Measurements from ENCODE around the gene PVR.

Gene PVR

DNA sequence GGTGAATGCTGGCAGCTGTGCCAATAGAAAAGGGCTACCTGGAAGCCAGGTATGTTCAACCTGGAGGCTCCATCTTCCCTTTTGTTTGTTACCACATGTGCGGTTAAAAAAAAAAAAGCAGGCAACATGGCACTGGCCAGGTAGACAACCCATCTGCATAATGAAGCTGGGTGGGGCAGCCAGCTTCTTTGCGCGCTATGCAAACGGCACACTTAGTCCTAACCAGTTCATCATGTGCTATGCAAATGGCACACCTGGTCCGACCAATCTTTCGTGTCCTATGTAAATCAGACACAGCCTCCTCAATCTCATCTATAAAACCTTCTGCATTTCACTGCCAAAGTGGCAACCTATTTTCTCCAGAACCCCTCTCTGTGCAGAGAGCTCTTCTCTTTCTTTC, 41.6 kb upstream of the PVR start:
- TF ChIP-seq SP1 (IDR thresholded peaks at IDR 0.05), result no peak
- no peak for TF ChIP-seq ELF4 (IDR thresholded peaks at IDR 0.05)
- no peak for TF ChIP-seq FOXK2 (IDR thresholded peaks at IDR 0.05)
- TF ChIP-seq LEF1 (IDR thresholded peaks at IDR 0.05; ENCODE audit: borderline replicate concordance), result no peak
- no peak for TF ChIP-seq FOXM1 (IDR thresholded peaks at IDR 0.05; ENCODE audit: borderline replicate concordance)
- no peak for DNase-seq (ENCODE audit: extremely low spot score)
- ChIA-PET POLR2A (no interaction called here), CTCF (no interaction called here)

DNA sequence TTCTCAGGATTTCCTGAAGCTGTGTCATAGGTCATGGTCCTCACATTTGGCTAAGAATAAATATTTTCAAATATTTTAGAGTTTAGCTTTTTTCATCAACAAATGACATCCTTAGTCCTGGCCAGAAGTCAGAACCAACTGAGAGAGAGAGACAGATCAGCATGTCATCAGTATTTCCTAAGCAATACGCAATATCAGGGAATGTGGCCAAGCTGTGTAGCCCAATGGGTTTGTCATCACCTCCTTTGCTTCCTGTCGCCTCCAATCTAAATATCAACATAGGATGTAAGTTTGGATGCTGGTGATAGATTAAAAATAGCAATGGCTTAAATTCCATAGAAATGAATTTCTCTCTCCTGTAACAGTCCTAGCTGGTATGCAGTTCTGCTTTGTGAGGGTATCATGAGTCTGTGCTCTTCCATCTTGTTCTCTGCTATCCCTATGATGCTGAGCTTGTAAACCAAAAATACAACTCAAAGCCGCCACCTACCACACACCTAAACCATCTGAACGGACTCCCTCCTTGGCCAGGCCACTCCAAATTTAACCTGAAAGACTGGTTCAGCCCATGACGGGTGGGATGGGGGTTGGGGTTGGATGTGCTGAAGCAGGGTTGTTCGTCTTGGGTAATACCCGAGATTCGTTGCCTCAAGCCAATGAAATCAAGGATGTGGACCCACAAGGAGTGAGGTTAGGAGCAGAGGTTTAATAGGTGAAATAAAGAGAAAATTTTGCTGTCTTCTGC, 40.3 kb upstream of the PVR start:
- CTCF ChIA-PET, result interaction anchor here (1.9 kb wide), 1 partner anchor 15 kb away, joined by 4 read pairs; no protein-coding TSS in a partner anchor

DNA sequence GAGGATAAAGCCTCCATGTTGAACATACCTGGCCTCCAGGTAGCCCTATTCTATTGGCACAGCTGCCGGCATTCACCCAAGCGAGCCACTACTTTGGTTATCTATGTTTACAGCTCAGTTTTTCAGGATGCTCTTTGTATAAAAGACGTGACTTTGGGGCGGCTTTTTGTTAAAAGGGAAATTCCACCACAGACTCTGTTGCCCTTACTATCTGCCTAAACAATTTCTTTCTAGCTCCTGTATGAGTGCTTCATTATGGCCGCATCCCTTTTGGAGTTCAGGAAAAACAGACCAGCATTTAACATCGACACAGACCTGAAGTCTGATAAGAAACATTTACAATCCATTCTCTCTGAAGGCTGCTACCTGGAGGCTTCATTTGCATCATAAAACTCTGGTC, 39.5 kb upstream of the PVR start:
- DNase-seq (ENCODE audit: extremely low spot score), result no peak
- no peak for TF ChIP-seq BHLHE40 (IDR thresholded peaks at IDR 0.05; ENCODE audit: borderline replicate concordance)
- TF ChIP-seq, protein P1, sequence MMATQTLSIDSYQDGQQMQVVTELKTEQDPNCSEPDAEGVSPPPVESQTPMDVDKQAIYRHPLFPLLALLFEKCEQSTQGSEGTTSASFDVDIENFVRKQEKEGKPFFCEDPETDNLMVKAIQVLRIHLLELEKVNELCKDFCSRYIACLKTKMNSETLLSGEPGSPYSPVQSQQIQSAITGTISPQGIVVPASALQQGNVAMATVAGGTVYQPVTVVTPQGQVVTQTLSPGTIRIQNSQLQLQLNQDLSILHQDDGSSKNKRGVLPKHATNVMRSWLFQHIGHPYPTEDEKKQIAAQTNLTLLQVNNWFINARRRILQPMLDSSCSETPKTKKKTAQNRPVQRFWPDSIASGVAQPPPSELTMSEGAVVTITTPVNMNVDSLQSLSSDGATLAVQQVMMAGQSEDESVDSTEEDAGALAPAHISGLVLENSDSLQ (IDR thresholded peaks at IDR 0.05), result no peak
- no peak for TF ChIP-seq FOXM1 (IDR thresholded peaks at IDR 0.05; ENCODE audit: borderline replicate concordance)
- TF ChIP-seq SP1 (IDR thresholded peaks at IDR 0.05), result no peak
- no peak for TF ChIP-seq ELF4 (IDR thresholded peaks at IDR 0.05)
- no peak for TF ChIP-seq ZNF384 (IDR thresholded peaks at IDR 0.05)
- no peak for TF ChIP-seq LEF1 (IDR thresholded peaks at IDR 0.05; ENCODE audit: borderline replicate concordance)
- TF ChIP-seq HDGF (IDR thresholded peaks at IDR 0.05; ENCODE audit: borderline replicate concordance), result no peak
- no peak for TF ChIP-seq CTBP1 (IDR thresholded peaks at IDR 0.05; ENCODE audit: borderline replicate concordance)
- TF ChIP-seq ARNT (IDR thresholded peaks at IDR 0.05), result no peak
- TF ChIP-seq SUZ12 (IDR thresholded peaks at IDR 0.05), result no peak
- TF ChIP-seq NFRKB (IDR thresholded peaks at IDR 0.05), result no peak
- POLR2A ChIA-PET, result no interaction called here
- CTCF ChIA-PET, result interaction anchor here (1.9 kb wide), 1 partner anchor 16 kb away, joined by 4 read pairs; no protein-coding TSS in a partner anchor

More for the DNA sequence above, 40.3 kb upstream of the PVR start:
- POLR2A ChIA-PET, result no interaction called here
- TF ChIP-seq FOXK2 (IDR thresholded peaks at IDR 0.05), result no peak
- TF ChIP-seq FOXA1 (IDR thresholded peaks at IDR 0.05), result no peak
- TF ChIP-seq L3MBTL2 (conservative IDR thresholded peaks at IDR 0.05), result no peak
- TF ChIP-seq ELF4 (IDR thresholded peaks at IDR 0.05), result no peak
- TF ChIP-seq FOXM1 (IDR thresholded peaks at IDR 0.05; ENCODE audit: borderline replicate concordance), result no peak
- no peak for TF ChIP-seq LEF1 (IDR thresholded peaks at IDR 0.05; ENCODE audit: borderline replicate concordance)
- TF ChIP-seq ZNF384 (IDR thresholded peaks at IDR 0.05), result no peak
- TF ChIP-seq NFRKB (IDR thresholded peaks at IDR 0.05), result no peak
- no peak for TF ChIP-seq ARNT (IDR thresholded peaks at IDR 0.05)
- no peak for TF ChIP-seq HDGF (IDR thresholded peaks at IDR 0.05; ENCODE audit: borderline replicate concordance)
- no peak for TF ChIP-seq TARDBP (IDR thresholded peaks at IDR 0.05)
- TF ChIP-seq SP1 (IDR thresholded peaks at IDR 0.05), result no peak
- no peak for DNase-seq (ENCODE audit: extremely low spot score)

DNA sequence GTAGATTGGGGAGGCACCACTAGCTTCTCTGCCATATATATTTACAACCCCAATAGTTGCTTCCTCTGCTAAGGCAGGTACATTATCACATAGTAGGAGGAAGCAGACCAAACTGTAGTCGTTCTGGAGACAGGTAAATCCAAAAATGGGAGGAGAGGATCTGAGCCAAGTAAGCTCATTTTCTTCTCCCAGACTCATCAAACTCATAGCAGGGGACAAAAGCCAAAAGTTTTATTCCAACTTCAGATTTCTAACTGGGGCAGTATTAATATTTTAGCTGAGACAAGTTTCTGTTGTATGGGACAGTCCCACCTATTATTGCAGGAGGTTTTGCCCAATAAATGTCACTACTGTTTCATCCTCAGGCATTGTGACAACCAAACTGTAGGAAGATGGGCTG, 38.2 kb upstream of the PVR start:
- ChIA-PET CTCF (no interaction called here), POLR2A (no interaction called here)
- no peak for DNase-seq (ENCODE audit: extremely low spot score)
- TF ChIP-seq ARNT (IDR thresholded peaks at IDR 0.05) (no peak), FOXK2 (IDR thresholded peaks at IDR 0.05) (no peak), LEF1 (IDR thresholded peaks at IDR 0.05; ENCODE audit: borderline replicate concordance) (no peak), FOXA1 (IDR thresholded peaks at IDR 0.05) (no peak), FOXM1 (IDR thresholded peaks at IDR 0.05; ENCODE audit: borderline replicate concordance) (no peak), SUZ12 (IDR thresholded peaks at IDR 0.05) (no peak), NFRKB (IDR thresholded peaks at IDR 0.05) (no peak), ELF4 (IDR thresholded peaks at IDR 0.05) (no peak), HDGF (IDR thresholded peaks at IDR 0.05; ENCODE audit: borderline replicate concordance) (no peak), L3MBTL2 (conservative IDR thresholded peaks at IDR 0.05) (no peak), ZNF384 (IDR thresholded peaks at IDR 0.05) (no peak), CTBP1 (IDR thresholded peaks at IDR 0.05; ENCODE audit: borderline replicate concordance) (no peak), BHLHE40 (IDR thresholded peaks at IDR 0.05; ENCODE audit: borderline replicate concordance) (no peak)

DNA sequence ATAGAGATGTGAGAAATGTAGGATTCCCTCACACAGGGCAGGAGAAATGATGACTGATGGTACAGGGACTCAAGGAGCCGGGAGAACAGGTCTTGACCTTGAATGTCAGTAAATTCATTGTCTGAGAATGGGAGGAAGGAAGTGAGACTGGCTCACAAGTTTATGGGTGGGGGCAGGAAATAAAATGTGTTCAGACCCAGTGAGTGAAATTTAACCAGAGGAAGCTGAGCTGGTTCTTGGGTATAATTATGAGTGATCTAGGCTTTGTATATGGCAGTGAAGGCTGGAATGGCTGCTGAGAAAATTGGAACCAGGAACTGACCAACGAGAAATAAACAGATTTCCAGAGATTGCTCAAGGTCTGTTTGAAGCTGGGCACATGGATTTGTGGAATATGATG, 36.7 kb upstream of the PVR start:
- CTCF ChIA-PET, result no interaction called here
- DNase-seq (ENCODE audit: extremely low spot score), result no peak
- POLR2A ChIA-PET, result no interaction called here
- TF ChIP-seq ZNF384 (IDR thresholded peaks at IDR 0.05) (no peak), LEF1 (IDR thresholded peaks at IDR 0.05; ENCODE audit: borderline replicate concordance) (no peak), FOXA1 (IDR thresholded peaks at IDR 0.05) (no peak), HDGF (IDR thresholded peaks at IDR 0.05; ENCODE audit: borderline replicate concordance) (no peak), SUZ12 (IDR thresholded peaks at IDR 0.05) (no peak), TARDBP (IDR thresholded peaks at IDR 0.05) (no peak), FOXK2 (IDR thresholded peaks at IDR 0.05) (no peak), BHLHE40 (IDR thresholded peaks at IDR 0.05; ENCODE audit: borderline replicate concordance) (no peak), CTBP1 (IDR thresholded peaks at IDR 0.05; ENCODE audit: borderline replicate concordance) (no peak), L3MBTL2 (conservative IDR thresholded peaks at IDR 0.05) (no peak), FOXM1 (IDR thresholded peaks at IDR 0.05; ENCODE audit: borderline replicate concordance) (no peak), NFRKB (IDR thresholded peaks at IDR 0.05) (no peak), ELF4 (IDR thresholded peaks at IDR 0.05) (no peak)
- TF ChIP-seq, protein P1 (IDR thresholded peaks at IDR 0.05), result no peak

DNA sequence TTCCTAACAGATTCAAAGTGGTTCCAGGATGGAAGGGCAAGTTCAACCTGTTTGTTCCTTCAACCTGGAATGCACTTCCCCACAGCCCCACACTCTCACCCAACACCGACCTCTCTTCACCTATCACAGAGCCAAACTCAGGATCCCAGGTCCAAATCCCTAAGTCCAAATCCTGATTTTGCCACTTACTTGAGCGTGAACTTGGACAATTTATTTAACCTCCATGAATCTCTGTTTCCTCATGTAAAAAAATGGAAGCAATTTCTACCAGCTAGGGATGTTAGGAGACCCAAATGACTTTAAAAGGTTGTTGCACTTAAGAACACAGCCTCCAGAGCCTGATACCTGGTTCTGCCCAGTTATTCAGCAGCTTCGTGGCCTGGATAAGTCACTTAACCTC, 35.8 kb upstream of the PVR start:
- POLR2A ChIA-PET, result no interaction called here
- DNase-seq (ENCODE audit: extremely low spot score), result no peak

More for the DNA sequence above, 35.8 kb upstream of the PVR start:
- TF ChIP-seq LEF1 (IDR thresholded peaks at IDR 0.05; ENCODE audit: borderline replicate concordance) (no peak), CTBP1 (IDR thresholded peaks at IDR 0.05; ENCODE audit: borderline replicate concordance) (no peak), NFRKB (IDR thresholded peaks at IDR 0.05) (no peak)
- CTCF ChIA-PET, result no interaction called here
